Glomerular visceral epithelial cell (primary cell): ENCODE results near the gene TTC34.
"Not testable (repeated sequence)": the region's sequence is repeated elsewhere in the genome, so short reads cannot be mapped to it uniquely, and the experiment has no call there.

Experiments used
- DNase-seq: peaks from one replicate; pipeline ENCODE4 v3.0.0-alpha.2; 2016; ENCODE audit errors: extremely low spot score

Gene TTC34

DNA sequence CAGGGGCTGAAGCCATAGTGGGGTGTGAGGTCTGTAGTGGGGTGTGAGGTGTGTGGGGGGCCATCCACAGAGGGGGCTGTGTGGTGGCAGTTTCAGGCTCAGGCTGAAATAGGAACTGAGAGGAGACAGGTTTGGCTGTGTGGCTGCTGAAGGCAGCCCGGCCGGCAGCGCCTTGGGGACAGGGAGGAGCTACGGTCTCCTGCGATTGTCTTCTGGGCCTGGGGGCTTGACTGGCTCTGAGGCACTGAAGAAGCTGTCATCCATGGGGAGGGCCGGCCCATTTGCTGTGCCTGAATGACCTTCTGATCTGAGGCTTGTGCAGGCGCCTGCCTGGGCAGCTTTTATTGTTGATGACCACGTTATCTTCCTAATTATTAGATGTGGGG lies 10.0 kb upstream of the TTC34 start:
- DNase-seq = no peak

DNA sequence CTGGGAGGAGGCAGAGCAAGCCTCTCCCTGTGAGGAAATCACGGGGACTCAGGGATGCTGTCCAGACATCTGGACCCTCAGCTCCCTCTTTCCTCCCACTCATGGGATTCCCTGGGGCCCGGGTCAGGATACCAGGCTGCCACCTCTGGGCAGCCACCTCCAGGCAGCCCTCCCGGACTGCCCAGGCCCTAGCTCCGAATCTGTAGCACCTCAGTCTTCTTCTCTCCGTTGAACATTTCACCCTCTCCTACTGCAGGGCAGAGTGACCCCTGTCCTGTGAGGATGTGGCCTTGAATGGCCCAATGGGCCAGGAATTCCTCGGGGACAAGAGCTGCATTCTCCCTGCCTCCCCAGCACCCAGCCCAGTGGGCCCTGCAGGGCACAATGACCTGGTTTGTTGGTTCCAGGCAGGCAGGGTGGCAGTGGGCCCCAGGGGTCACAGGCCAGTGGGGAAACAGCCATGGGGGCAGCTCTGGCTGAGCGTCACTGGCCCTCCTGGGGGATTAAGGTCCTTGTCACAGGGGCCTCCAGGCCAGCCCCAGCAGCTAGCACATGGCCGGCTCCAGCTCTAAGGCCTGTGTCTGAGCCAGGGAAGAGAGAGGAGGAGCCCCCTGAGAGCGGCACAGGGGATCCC lies 9.5 kb upstream of the TTC34 start:
- DNase-seq = no peak

DNA sequence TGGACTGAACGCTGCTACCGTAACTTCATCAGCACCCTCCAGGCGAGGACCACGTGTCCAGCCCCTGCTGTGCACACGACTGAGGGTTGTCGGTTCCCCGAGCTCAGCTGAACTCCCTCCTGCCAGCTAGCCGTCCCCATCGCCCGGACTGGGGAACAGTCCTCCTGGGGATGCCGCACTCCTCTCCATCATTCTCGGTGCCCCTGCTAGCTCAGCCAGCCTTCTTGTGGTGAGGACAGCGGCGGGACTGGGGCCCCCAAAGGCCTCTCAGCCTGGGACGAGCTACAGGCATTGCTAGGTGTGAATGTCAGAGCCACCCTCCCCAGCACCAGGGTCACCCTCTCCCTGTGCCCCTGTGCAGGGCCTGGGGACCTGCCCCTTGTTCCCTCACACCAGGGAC lies 8.8 kb upstream of the TTC34 start:
- DNase-seq = no peak

DNA sequence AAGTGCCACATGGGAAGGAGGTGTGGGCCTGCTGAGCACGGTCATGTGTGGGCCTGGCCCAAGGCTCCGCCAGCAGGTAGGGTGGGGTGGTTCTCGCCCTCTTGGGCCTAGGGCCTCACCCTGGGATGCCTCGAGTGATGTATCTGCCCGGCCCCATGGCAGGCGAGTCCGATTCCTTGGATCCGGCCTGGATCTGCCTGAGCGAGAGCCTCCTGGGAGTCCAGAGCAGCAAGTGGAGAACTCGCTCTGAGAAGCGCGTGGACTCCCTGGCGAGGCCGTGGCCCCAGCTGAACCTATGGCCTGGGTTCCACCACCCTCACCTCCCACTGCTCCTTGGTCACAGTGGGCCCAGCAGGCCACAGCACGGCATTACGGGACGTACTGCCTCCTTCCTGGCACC lies 8.2 kb upstream of the TTC34 start:
- no peak for DNase-seq

DNA sequence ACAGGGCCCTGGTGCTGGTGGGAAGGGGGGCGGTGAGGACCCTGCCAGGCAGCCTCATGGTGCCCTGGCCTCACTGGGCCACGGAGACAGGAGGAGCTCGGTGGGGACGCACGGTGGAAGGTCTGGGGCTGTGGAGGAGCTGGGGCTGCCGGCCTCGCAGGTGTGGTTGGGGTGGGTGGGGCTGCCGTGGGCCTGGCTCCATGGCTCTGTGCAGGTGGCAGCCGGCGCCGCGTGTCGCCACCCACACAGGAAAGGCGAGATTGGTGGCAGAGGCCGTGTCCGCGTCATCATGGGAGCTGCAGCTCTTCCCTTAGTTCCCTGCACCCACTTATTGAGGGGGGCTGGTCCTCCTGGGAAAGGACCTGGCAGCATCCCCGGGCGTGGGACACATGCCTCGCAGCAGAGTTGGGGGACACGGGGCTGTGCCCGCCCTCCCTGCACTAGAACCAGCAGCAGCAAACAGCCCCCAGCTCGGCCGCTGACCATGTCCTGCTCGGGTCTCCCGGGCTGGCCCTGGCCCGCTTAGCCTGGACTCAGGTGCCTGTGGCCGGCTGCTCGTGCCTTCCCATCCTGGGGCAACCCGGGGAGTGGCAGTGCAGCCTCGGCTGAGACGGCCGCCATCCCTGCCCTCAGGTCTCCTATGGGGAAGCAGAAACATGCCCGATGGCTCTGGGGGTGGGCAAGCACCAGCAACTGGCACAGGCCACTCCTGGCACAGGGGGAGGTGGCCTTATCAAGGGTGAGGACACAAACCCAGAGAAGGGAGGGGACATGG lies 7.5 kb upstream of the TTC34 start:
- DNase-seq = no peak

DNA sequence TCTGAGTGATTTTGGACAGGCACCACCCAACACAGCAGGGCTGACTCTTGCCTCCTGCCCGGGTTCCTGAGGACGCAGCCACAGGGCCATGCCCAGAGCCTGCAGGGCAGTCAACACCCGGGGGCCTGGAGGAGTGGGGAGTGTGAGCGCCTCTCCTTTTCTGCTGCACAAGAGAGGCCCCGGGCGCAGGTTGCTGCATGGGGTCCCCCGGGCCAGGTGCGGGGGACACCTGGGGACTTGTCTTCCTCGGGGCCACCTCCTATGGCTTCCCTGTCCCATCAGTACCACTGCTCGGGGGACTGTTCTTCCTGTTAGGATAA lies 6.9 kb upstream of the TTC34 start:
- no peak for DNase-seq

DNA sequence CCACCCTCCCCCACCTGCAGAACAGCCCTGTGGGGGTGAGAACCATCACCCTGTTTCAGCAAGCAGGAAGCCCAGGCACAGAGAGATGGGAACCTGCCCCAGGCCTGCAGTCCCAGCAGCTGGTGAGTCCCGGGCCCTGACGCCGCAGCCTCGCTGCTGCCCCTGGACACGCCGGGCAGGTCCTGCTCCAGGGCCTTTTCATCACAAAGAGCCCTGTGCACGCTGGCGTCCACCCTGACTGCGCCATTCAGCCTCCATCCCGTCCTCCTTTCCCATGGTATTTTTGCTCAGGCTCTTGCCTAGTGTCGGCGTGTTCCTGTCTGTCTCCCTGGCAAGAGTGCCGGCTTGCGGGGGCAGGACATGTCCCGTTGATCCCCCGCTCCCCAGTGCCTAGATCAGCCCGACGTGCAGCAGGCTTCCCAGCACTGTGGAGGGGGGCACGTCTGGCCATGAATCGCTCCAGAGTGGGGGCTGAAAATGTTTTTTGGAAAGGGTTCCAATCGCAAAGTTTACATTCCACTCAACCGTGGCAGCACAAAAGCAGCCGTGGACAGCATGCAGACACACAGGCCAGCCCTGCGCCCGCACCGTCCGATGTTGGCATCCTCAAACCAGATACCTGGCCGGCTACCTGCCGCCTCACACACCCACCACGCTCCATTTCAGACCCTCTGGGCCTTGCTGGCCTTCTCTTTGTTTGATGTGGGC lies 6.3 kb upstream of the TTC34 start:
- DNase-seq = no peak

DNA sequence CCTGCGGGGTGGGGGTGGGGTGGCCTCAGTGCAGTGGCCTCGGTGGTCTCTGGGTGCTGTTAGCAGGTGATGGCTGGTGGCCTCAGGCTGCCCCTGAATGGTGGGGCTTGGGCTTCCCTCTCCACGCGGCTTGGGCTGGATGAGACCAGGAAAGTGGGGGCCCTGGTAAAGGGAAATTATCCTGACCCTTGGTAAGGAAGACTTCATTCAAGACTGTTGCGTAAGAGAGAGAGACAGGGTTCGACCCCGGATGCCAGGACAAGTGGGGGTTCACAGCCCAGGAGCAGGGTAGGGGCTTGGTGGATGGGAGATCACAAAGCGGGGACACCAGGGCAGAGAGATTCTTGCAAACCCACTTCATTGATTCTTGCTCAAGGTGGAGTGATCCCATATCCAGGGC lies 5.5 kb upstream of the TTC34 start:
- DNase-seq = no peak

DNA sequence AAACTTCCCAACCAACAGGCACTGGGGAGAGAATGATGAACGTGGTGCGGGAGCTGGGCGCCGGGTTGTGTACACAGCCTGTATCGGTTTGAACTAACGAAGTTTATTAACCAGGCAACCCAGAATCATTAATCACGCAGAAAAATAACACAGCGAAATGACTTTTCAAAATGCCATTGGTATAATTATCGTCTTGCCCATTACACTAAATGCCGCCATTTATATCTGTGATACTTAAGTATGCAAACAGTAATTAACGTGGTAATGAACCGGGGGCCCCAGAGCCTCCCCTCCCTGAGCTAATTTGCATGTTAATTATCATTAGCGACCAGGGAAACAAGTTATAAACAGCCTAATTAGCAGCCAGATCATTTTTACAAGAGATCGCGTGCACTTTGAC lies 5.1 kb upstream of the TTC34 start:
- DNase-seq = no peak

DNA sequence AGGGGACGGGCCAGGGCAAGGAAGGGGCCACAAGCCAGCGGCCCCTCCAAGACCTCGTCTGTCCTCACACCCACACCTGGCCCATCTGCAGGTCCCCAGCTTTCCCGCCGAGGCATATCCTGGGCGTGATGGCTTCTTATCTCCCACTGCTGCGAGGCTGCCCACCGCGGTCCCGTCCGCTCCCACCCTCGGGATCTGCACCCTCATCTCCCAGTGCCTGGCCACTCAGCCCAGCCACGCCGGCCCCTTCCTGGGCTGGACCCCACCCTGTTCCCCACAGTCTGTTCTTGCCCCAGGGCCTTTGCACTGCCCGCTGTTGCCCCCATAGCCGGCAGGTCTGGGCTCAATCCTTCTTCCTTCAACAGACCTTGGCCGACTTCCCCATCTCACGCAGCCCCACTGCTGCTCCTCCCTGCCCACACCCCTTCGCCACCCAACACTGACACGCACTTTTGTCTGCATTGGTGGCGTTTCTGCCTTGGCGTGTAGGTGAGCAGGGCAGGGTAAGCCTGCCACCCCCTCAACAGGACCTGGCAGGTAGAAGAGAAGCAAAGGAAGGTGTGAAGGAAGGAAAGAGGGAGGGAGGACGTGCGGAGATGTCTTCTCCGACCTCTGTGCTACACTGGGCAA lies 4.4 kb upstream of the TTC34 start:
- DNase-seq = no peak

DNA sequence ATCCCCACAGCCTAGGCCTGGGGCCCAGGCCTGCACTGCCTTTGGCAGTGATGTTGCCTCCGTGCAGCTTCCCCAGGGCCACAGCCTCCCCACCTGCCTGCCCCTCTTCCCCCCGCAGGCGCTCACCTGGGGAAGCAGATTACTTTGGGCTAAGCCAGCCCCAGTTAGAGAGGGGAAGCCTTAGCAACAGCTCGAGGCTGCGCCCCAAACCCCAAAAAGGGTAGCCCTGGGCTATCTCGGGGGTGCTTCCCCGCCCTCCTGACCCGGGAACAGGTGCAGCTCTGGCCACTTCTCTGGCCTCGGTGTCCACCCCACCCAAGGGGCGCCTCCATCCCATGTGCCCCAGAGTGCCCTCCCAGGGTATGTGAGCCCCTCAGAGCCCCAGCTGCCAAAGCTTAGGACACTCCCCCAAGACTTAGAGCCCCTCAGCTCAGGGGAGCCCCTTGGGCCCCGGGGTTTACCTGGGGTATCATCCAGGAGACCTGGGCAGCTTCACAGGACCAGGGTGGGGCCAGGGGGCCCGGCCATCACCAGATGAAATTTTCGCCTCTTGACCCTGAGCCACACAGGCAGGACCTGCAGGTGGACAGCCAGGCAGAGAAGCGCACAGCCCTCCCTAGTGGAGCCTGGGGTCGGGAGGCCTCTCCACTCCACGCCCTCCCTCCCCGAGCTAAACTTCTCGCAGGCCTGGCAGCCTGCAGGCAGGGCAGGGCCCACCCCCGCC lies 3.3 kb upstream of the TTC34 start:
- DNase-seq = no peak

DNA sequence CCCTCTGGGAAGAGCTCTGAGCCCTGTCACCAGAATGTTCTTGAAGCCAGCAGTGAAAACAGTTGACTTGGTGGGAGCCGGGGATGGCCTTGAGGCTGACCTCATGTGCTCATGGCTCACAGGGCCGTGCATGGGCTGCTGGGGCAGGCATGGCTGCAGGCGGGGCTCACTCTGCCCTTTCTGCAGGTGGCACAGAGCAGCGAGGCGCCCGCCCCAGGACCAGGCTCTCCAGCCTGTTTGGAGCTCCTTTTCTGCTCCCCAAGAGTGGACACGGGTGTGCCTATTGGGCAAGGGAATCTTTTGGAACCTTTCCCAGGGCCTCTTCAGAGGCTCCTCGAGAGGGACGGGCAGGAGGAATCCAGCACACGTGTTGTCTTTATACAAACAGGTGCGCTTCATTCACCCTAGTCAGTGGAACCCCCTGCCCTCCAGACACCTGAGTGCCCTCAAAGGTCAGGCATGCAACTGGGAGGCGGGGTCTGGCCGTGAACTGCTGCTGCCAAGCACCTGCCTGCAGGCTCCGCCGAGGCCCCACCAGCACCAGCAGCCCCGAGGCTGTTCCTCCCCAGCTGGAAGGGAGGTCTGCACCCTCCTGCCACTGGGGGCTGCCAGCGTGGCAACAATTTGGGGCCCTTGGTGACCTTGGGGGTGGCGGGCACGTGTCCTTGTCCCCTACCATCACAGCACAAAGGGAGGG lies 2.6 kb upstream of the TTC34 start:
- DNase-seq = no peak

DNA sequence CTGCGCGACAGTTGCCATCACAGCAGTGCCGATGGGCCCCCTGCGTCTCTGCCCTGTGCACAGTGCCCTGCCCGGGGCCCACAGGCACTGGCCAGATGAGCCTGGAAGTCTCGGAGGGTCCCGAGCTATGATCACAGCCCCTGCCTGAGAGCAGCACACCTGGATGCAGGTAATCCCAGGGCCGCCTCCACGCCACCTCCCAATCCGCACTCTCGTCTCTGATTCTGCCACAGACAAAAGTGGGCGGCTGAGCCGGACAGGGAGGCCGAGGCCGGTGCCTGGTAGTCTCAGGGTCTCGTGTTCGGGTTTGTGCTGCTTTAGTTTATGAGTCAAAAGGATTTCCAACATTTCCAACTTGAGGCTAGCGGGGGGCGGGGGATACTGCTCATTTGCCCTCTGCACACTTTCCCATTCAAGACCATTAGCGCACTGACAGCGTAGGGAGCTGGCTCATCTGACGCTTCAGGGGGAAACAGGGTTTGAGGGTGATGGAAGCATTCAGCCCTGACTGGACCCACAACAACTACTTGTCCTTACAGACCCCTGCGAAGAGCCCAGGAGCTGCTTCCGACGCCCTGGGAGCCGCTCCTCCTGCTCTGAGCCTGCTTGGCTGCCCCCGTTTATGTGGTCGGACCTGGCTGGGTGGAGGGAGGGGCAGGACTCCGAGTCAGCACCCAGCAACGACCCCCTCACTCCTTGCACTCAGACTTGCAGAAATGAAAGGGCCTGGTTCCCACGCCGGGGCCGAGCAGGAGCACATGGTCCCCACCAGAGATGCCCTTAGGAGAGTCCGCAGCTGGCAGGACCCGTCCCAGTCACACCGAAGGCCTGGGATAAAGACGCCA lies 1.8 kb upstream of the TTC34 start:
- DNase-seq = no peak

DNA sequence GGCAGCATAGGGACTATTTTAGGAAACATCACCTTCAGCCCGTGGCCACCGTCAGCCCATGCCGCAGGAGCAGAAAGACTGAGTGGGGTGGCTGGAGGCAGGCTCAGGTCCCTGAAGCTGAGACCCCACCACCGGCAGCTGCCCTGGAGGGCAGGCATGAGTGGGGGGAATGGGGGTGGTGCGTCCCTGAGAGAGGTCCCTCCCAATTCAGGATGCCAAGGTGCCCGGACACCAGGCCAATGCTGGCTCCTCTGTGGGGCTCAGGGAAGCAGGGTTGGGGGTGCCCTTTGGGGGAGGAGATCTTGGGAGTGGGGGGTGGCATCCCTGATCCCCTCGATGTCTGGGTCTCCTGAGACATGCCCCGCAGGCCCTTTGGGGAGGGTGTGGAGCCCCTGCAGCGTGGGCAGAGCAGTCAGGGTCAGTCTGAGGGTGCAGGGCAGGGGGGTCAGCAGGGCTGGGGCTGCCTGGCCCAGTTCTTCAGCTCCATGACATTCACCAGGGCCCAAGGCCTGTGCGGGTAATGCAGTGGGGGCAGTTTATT lies 998 bp upstream of the TTC34 start:
- DNase-seq = no peak

DNA sequence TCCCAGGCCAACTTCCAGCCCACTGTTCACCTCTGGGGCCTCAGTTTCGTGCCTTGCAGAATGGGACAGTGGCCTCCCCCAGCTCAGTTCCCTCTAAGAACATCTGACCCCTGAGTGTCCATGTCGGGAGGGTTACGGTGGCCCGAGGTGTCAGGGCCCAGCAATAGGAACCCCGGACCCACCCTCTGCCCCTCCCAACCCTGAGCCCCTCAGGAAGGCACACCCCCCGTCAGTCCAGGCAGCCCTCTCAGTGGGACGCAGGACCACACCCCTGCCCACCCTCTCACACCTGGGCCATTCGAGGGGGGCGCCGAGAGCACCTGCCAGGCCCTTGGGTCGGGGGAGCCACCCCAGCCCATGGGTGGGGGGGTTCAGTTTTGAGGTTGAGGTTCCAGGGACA lies 447 bp downstream of the TTC34 start:
- no peak for DNase-seq

DNA sequence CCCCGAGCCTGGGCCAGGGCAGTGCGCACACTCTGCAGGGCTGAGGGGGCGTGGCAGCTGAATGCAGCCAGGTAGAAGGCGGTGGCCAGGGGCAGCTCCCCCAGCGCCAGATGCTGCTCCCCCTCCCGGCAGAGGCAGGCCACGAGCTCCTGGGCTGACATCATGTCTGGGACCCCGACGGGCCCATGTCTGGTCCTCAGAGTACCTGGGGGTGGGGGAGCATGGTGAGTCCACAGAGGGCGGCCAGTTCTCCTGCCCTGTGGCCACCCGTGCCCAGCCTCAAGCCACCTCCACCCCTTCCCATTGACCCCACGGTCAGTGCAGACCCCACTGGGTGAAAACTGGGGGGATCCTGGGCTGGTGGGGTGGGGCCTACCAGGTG lies 838 bp downstream of the TTC34 start:
- no peak for DNase-seq

DNA sequence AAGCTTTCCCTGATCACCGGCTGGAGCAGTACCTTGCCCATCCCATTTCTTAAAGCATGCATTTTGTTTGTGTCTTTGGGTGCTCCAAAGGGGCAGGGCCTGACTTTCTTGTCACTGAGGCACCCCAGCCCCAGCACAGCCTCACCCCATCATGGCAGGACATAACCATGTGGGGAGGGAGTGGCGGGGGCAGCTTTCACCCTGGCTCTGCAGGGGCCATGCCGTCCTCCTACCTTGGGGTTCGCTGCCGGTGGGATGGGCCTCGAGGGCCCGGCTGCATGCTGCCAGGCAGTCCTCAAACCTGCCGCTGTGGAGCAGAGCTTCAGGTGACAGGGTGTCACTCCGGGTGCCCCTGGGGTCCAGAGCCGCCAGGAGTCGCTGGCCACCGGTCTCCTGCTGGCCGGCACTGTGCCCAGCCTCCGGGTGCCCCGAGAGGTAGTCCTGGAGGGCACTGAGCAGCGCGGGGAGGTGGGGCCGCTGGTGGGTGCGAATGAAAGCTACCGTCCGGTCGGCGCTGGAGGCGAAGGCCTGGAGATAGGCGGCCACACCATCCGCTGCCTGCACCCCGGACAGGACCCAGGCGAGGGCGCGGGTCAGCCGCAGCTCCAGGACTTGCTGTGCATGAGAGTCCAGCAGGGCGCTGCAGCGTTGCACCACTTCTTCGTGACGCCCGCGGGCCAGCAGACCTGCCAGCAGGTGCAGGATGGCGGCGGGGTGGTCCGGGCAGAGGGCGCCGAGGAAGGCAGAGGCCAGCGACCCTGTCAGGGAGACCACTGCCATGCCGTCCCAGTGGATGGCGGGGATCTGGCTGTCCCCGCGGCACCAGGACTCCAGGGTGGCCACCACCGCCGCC lies 1.5 kb downstream of the TTC34 start:
- DNase-seq = no peak

DNA sequence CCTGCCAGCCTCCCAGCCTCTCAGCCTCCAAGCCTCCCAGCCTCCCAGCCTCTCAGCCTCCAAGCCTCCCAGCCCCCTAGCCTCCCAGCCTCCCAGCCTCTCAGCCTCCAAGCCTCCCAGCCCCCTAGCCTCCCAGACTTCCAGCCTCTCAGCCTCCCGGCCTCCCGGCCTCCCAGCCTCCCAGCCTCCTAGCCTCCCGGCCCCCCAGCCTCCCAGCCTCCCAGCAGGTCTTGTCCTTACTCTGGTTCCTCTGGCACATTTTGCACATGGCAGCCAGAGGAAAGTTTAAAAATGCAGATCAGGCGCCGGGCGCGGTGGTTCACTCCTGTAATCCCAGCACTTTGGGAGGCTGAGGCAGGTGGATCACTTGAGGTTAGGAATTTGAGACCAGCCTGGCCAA lies 2.5 kb downstream of the TTC34 start:
- DNase-seq = not testable (repeated sequence)

DNA sequence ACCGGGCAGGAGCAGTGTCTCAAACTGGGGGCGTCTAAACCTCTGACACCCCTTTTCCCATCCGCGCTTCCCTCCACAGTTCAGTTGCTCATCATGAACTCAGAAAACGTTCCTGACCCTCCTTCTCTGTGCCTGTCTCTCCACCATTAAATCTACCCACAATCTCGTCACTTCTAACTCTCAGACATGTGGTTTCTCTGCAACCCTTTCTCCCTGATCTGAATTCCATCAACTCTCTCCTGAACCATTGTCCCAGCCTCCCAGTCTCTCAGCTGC lies 3.8 kb downstream of the TTC34 start:
- no peak for DNase-seq
